ENCODE measurements around the gene EFHC1.

GRCh38 chr6:52371656-52372191 lies 48.4 kb upstream of the EFHC1 start:
- TF ChIP-seq ZFX (CRISPR knock-in tag; IDR thresholded peaks at IDR 0.05; ENCODE audit: low read depth) (no peak), ZBTB8A (CRISPR knock-in tag; IDR thresholded peaks at IDR 0.05; ENCODE audit: borderline replicate concordance, low read depth) (no peak)
